ENCODE results near the gene MBD3. TPM values are rescaled to one million over a fixed set of nuclear protein-coding genes. Genes with fewer than 3 reads are reported as not detected.
A peak's percentile ranks its signal among the peaks of the same experiment; 100 is the strongest.
"Not testable (repeated sequence)": the region's sequence is repeated elsewhere in the genome, so short reads cannot be mapped to it uniquely, and the experiment has no call there.

The MBD3 gene, protein sequence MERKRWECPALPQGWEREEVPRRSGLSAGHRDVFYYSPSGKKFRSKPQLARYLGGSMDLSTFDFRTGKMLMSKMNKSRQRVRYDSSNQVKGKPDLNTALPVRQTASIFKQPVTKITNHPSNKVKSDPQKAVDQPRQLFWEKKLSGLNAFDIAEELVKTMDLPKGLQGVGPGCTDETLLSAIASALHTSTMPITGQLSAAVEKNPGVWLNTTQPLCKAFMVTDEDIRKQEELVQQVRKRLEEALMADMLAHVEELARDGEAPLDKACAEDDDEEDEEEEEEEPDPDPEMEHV
- total RNA-seq (100 to 1,000 TPM; 146 to 153 TPM), polyA plus RNA-seq (ENCODE audit: insufficient read depth, low read depth, low replicate concordance) (78.3 TPM)
- long read RNA-seq, donor 1, full-length matches to known transcripts, result 32 of 32 reads
- long read RNA-seq, donor 1, partial matches to known transcripts, result 0 of 32 reads
- long read RNA-seq, donor 1, other reads (novel, unspliced or antisense), result 0 of 32 reads
- long read RNA-seq, donor 2, full-length matches to known transcripts, result 22 of 22 reads
- long read RNA-seq, donor 2, partial matches to known transcripts, result 0 of 22 reads
- long read RNA-seq, donor 2, other reads (novel, unspliced or antisense), result 0 of 22 reads

DNA sequence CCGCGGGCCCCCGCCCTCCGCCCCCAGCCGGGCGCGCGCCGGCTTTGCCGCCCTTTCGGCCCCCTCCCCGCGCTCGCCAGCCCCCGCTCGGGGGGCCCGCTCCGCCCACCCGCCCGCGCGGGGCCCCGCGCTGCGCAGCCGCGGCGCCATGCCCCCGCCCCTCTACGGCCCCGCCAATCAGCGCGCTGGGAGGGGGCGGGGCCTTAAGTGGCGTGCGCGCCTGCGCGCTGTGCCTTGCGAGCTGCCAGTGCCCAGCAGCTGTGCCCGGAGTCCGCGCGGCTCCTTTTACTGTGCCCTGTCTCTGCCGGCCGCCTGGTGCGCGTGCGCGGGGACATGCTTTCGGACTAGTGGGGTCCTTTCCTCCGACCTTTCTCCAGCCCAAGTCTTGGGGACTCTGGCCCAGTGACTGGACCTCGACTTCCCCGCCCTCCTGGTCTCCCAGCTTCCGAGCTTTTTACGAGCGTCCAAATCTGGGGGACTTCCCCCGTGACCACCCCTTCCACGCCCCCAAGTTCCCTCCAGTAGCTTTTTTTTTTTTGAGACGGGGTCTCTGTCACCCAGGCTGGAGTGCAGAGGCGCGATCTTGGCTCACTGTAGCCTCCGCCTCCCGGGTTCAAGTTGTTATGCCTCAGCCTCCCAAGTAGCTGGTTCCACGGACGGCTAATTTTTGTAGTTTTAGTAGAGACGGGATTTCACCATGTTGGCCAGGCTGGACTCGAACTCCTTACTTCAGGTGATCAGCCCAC, at the start of gene MBD3:
Gene MBD3, minus strand, starts transcription at position 111 of the 746 bp plus-strand sequence. CDS start 234 bp downstream, outside the sequence.
- peaks cover 15% of the 10 kb centered on the region for H3K4me1 ChIP-seq
- peak within 1 kb of the TSS; percentile 82 to 96 for H3K27ac ChIP-seq
- 3 to 4% methylated on average over 15 to 32 of the region's 68 CpGs for WGBS, 2 donors
- H3K27me3 ChIP-seq, result no peaks in the 10 kb centered on the region
- DNase-seq, result peak; percentile 95
- intact Hi-C loops (cut with DNase I; ENCODE audit: low total_unique reads), result no loop called here
- no peaks in the 10 kb centered on the region for H3K36me3 ChIP-seq (ENCODE audit: low read depth, missing control alignments)
- TF ChIP-seq, protein P1, sequence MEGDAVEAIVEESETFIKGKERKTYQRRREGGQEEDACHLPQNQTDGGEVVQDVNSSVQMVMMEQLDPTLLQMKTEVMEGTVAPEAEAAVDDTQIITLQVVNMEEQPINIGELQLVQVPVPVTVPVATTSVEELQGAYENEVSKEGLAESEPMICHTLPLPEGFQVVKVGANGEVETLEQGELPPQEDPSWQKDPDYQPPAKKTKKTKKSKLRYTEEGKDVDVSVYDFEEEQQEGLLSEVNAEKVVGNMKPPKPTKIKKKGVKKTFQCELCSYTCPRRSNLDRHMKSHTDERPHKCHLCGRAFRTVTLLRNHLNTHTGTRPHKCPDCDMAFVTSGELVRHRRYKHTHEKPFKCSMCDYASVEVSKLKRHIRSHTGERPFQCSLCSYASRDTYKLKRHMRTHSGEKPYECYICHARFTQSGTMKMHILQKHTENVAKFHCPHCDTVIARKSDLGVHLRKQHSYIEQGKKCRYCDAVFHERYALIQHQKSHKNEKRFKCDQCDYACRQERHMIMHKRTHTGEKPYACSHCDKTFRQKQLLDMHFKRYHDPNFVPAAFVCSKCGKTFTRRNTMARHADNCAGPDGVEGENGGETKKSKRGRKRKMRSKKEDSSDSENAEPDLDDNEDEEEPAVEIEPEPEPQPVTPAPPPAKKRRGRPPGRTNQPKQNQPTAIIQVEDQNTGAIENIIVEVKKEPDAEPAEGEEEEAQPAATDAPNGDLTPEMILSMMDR (IDR thresholded peaks at IDR 0.05), result peak in 1 of 3 experiments; percentile 32
- TF ChIP-seq POLR2A (IDR thresholded peaks at IDR 0.05), result no peak
- no peaks in the 10 kb centered on the region for H3K9me3 ChIP-seq
- peak within 1 kb of the TSS; percentile 79 to 89 for H3K4me3 ChIP-seq

- H3K36me3 ChIP-seq (ENCODE audit: low read depth, missing control alignments); H3K4me1 ChIP-seq; intact Hi-C loops (cut with DNase I; ENCODE audit: low total_unique reads); H3K4me3 ChIP-seq; H3K9me3 ChIP-seq; DNase-seq; H3K27me3 ChIP-seq; H3K27ac ChIP-seq: not testable (repeated sequence)
- 82 to 88% methylated on average over 10 of the region's 10 CpGs for WGBS, 2 donors
These were observed 48.3 kb upstream of the MBD3 start for GRCh38 chr19:1640893-1641448.

GRCh38 chr19:1636325-1637236, 43.9 kb upstream of the MBD3 start:
- H3K9me3 ChIP-seq, result no peaks in the 10 kb centered on the region
- intact Hi-C loops (cut with DNase I; ENCODE audit: low total_unique reads), result no loop called here
- no peaks in the 10 kb centered on the region for H3K36me3 ChIP-seq (ENCODE audit: low read depth, missing control alignments)
- no peaks in the 10 kb centered on the region for H3K27me3 ChIP-seq
- WGBS, 2 donors, result 94 to 96% methylated on average over 20 to 34 of the region's 34 CpGs
- TF ChIP-seq POLR2A (IDR thresholded peaks at IDR 0.05), result no peak
- TF ChIP-seq, protein P1 (IDR thresholded peaks at IDR 0.05), result no peak
- no peak for DNase-seq
- no peak overlapping the region for H3K4me3 ChIP-seq
- H3K4me1 ChIP-seq, result no peaks in the 10 kb centered on the region
- no peak overlapping the region for H3K27ac ChIP-seq

DNA sequence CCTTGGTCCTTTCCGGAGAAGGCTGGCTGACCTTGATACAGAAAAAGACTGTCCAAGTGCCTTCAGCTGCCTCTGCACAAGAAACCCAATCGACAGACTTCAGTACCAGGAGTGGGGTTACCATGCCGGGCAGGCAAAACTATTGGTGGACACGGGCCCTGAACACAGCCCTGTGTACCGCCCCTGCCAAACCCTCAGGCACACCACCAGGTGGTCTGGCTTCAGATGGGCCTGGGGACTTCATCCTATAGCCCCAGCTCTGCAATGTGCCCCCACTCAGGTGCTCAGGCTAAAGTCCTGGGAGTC, 42.2 kb upstream of the MBD3 start:
- DNase-seq, result no peak
- WGBS, 2 donors, result 83 to 89% methylated on average over 5 of the region's 5 CpGs
- TF ChIP-seq, protein P1 (IDR thresholded peaks at IDR 0.05), result no peak
- no peak for TF ChIP-seq POLR2A (IDR thresholded peaks at IDR 0.05)
- Histone ChIP-seq H3K4me1 (no peaks in the 10 kb centered on the region), H3K27me3 (no peaks in the 10 kb centered on the region), H3K36me3 (ENCODE audit: low read depth, missing control alignments) (no peaks in the 10 kb centered on the region), H3K4me3 (no peak overlapping the region), H3K27ac (no peak overlapping the region), H3K9me3 (no peaks in the 10 kb centered on the region)
- intact Hi-C loops (cut with DNase I; ENCODE audit: low total_unique reads), result no loop called here
